Measurements from ENCODE around the gene TUBA3D.
"Not testable (repeated sequence)": the region's sequence is repeated elsewhere in the genome, so short reads cannot be mapped to it uniquely, and the experiment has no call there.

Gene TUBA3D

GRCh38 chr2:131467722-131468121 is 8.2 kb upstream of the TUBA3D start:
- H3K27ac ChIP-seq (ENCODE audit: low read depth, low read length); H3K9ac ChIP-seq (ENCODE audit: low read length in 5 of 5); H3K36me3 ChIP-seq (ENCODE audit: control insufficient read depth in 5 of 5, insufficient read depth in 5 of 5, low read length in 5 of 5); H3K27me3 ChIP-seq (ENCODE audit: control insufficient read depth in 5 of 5, insufficient read depth in 4 of 5, low read length in 5 of 5); H3K9me3 ChIP-seq (ENCODE audit: control insufficient read depth in 5 of 5, low read length in 5 of 5); H3K4me3 ChIP-seq (ENCODE audit: low read depth in 1 of 5, low read length in 5 of 5); H3K4me1 ChIP-seq (ENCODE audit: control insufficient read depth in 5 of 5, insufficient read depth in 5 of 5, low read length in 5 of 5): not testable (repeated sequence)

- not testable (repeated sequence) for H3K9me3 ChIP-seq (ENCODE audit: control insufficient read depth in 5 of 5, low read length in 5 of 5); H3K27ac ChIP-seq (ENCODE audit: low read depth, low read length); H3K27me3 ChIP-seq (ENCODE audit: control insufficient read depth in 5 of 5, insufficient read depth in 4 of 5, low read length in 5 of 5); H3K4me1 ChIP-seq (ENCODE audit: control insufficient read depth in 5 of 5, insufficient read depth in 5 of 5, low read length in 5 of 5); H3K36me3 ChIP-seq (ENCODE audit: control insufficient read depth in 5 of 5, insufficient read depth in 5 of 5, low read length in 5 of 5); H3K9ac ChIP-seq (ENCODE audit: low read length in 5 of 5); H3K4me3 ChIP-seq (ENCODE audit: low read depth in 1 of 5, low read length in 5 of 5)
Observed at GRCh38 chr2:131470944-131471343, 5.0 kb upstream of the TUBA3D start.

GRCh38 chr2:131471624-131472023 is 4.3 kb upstream of the TUBA3D start:
- not testable (repeated sequence) for H3K9ac ChIP-seq (ENCODE audit: low read length in 5 of 5); H3K27ac ChIP-seq (ENCODE audit: low read depth, low read length); H3K9me3 ChIP-seq (ENCODE audit: control insufficient read depth in 5 of 5, low read length in 5 of 5); H3K4me1 ChIP-seq (ENCODE audit: control insufficient read depth in 5 of 5, insufficient read depth in 5 of 5, low read length in 5 of 5); H3K27me3 ChIP-seq (ENCODE audit: control insufficient read depth in 5 of 5, insufficient read depth in 4 of 5, low read length in 5 of 5); H3K4me3 ChIP-seq (ENCODE audit: low read depth in 1 of 5, low read length in 5 of 5); H3K36me3 ChIP-seq (ENCODE audit: control insufficient read depth in 5 of 5, insufficient read depth in 5 of 5, low read length in 5 of 5)

GRCh38 chr2:131473266-131473665 is 2.7 kb upstream of the TUBA3D start:
- not testable (repeated sequence) for H3K9ac ChIP-seq (ENCODE audit: low read length in 5 of 5); H3K4me3 ChIP-seq (ENCODE audit: low read depth in 1 of 5, low read length in 5 of 5); H3K36me3 ChIP-seq (ENCODE audit: control insufficient read depth in 5 of 5, insufficient read depth in 5 of 5, low read length in 5 of 5); H3K27ac ChIP-seq (ENCODE audit: low read depth, low read length); H3K27me3 ChIP-seq (ENCODE audit: control insufficient read depth in 5 of 5, insufficient read depth in 4 of 5, low read length in 5 of 5); H3K9me3 ChIP-seq (ENCODE audit: control insufficient read depth in 5 of 5, low read length in 5 of 5); H3K4me1 ChIP-seq (ENCODE audit: control insufficient read depth in 5 of 5, insufficient read depth in 5 of 5, low read length in 5 of 5)

- H3K27ac ChIP-seq (ENCODE audit: low read depth, low read length); H3K4me3 ChIP-seq (ENCODE audit: low read depth in 1 of 5, low read length in 5 of 5); H3K36me3 ChIP-seq (ENCODE audit: control insufficient read depth in 5 of 5, insufficient read depth in 5 of 5, low read length in 5 of 5): not testable (repeated sequence)
Observed at GRCh38 chr2:131476363-131476762, 444 bp downstream of the TUBA3D start.

GRCh38 chr2:131477227-131477626 is 1.3 kb downstream of the TUBA3D start:
- H3K9ac ChIP-seq (ENCODE audit: low read length in 5 of 5); H3K27me3 ChIP-seq (ENCODE audit: control insufficient read depth in 5 of 5, insufficient read depth in 4 of 5, low read length in 5 of 5); H3K36me3 ChIP-seq (ENCODE audit: control insufficient read depth in 5 of 5, insufficient read depth in 5 of 5, low read length in 5 of 5); H3K4me1 ChIP-seq (ENCODE audit: control insufficient read depth in 5 of 5, insufficient read depth in 5 of 5, low read length in 5 of 5); H3K27ac ChIP-seq (ENCODE audit: low read depth, low read length); H3K9me3 ChIP-seq (ENCODE audit: control insufficient read depth in 5 of 5, low read length in 5 of 5); H3K4me3 ChIP-seq (ENCODE audit: low read depth in 1 of 5, low read length in 5 of 5): not testable (repeated sequence)

More at GRCh38 chr2:131476363-131476762, 444 bp downstream of the TUBA3D start:
- not testable (repeated sequence) for H3K4me1 ChIP-seq (ENCODE audit: control insufficient read depth in 5 of 5, insufficient read depth in 5 of 5, low read length in 5 of 5); H3K27me3 ChIP-seq (ENCODE audit: control insufficient read depth in 5 of 5, insufficient read depth in 4 of 5, low read length in 5 of 5); H3K9ac ChIP-seq (ENCODE audit: low read length in 5 of 5); H3K9me3 ChIP-seq (ENCODE audit: control insufficient read depth in 5 of 5, low read length in 5 of 5)

- not testable (repeated sequence) for H3K4me1 ChIP-seq (ENCODE audit: control insufficient read depth in 5 of 5, insufficient read depth in 5 of 5, low read length in 5 of 5); H3K4me3 ChIP-seq (ENCODE audit: low read depth in 1 of 5, low read length in 5 of 5); H3K9ac ChIP-seq (ENCODE audit: low read length in 5 of 5); H3K27ac ChIP-seq (ENCODE audit: low read depth, low read length); H3K27me3 ChIP-seq (ENCODE audit: control insufficient read depth in 5 of 5, insufficient read depth in 4 of 5, low read length in 5 of 5); H3K9me3 ChIP-seq (ENCODE audit: control insufficient read depth in 5 of 5, low read length in 5 of 5); H3K36me3 ChIP-seq (ENCODE audit: control insufficient read depth in 5 of 5, insufficient read depth in 5 of 5, low read length in 5 of 5)
Observed at GRCh38 chr2:131478074-131478849, 2.3 kb downstream of the TUBA3D start.

GRCh38 chr2:131478850-131479461 is 3.0 kb downstream of the TUBA3D start:
- H3K36me3 ChIP-seq (ENCODE audit: control insufficient read depth in 5 of 5, insufficient read depth in 5 of 5, low read length in 5 of 5); H3K4me3 ChIP-seq (ENCODE audit: low read depth in 1 of 5, low read length in 5 of 5); H3K27me3 ChIP-seq (ENCODE audit: control insufficient read depth in 5 of 5, insufficient read depth in 4 of 5, low read length in 5 of 5); H3K9ac ChIP-seq (ENCODE audit: low read length in 5 of 5); H3K9me3 ChIP-seq (ENCODE audit: control insufficient read depth in 5 of 5, low read length in 5 of 5); H3K27ac ChIP-seq (ENCODE audit: low read depth, low read length); H3K4me1 ChIP-seq (ENCODE audit: control insufficient read depth in 5 of 5, insufficient read depth in 5 of 5, low read length in 5 of 5): not testable (repeated sequence)

- peaks cover 0 to 11% (median 2%) of the 10 kb centered on the region in 5 donors for H3K36me3 ChIP-seq (ENCODE audit: control insufficient read depth in 5 of 5, insufficient read depth in 5 of 5, low read length in 5 of 5)
- not testable (repeated sequence) for H3K4me1 ChIP-seq (ENCODE audit: control insufficient read depth in 5 of 5, insufficient read depth in 5 of 5, low read length in 5 of 5); H3K27me3 ChIP-seq (ENCODE audit: control insufficient read depth in 5 of 5, insufficient read depth in 4 of 5, low read length in 5 of 5); H3K4me3 ChIP-seq (ENCODE audit: low read depth in 1 of 5, low read length in 5 of 5); H3K9ac ChIP-seq (ENCODE audit: low read length in 5 of 5); H3K27ac ChIP-seq (ENCODE audit: low read depth, low read length); H3K9me3 ChIP-seq (ENCODE audit: control insufficient read depth in 5 of 5, low read length in 5 of 5)
Observed at GRCh38 chr2:131480351-131480750, 4.4 kb downstream of the TUBA3D start.

GRCh38 chr2:131482506-131483155 is 6.7 kb downstream of the TUBA3D start:
- not testable (repeated sequence) for H3K4me3 ChIP-seq (ENCODE audit: low read depth in 1 of 5, low read length in 5 of 5); H3K4me1 ChIP-seq (ENCODE audit: control insufficient read depth in 5 of 5, insufficient read depth in 5 of 5, low read length in 5 of 5)

More at GRCh38 chr2:131482506-131483155, 6.7 kb downstream of the TUBA3D start:
- not testable (repeated sequence) for H3K27me3 ChIP-seq (ENCODE audit: control insufficient read depth in 5 of 5, insufficient read depth in 4 of 5, low read length in 5 of 5); H3K9ac ChIP-seq (ENCODE audit: low read length in 5 of 5); H3K27ac ChIP-seq (ENCODE audit: low read depth, low read length); H3K9me3 ChIP-seq (ENCODE audit: control insufficient read depth in 5 of 5, low read length in 5 of 5)
- H3K36me3 ChIP-seq (ENCODE audit: control insufficient read depth in 5 of 5, insufficient read depth in 5 of 5, low read length in 5 of 5) = peaks cover 0 to 11% (median 2%) of the 10 kb centered on the region in 5 donors
